ENCODE measurements around the gene CTSH.

Gene CTSH

DNA sequence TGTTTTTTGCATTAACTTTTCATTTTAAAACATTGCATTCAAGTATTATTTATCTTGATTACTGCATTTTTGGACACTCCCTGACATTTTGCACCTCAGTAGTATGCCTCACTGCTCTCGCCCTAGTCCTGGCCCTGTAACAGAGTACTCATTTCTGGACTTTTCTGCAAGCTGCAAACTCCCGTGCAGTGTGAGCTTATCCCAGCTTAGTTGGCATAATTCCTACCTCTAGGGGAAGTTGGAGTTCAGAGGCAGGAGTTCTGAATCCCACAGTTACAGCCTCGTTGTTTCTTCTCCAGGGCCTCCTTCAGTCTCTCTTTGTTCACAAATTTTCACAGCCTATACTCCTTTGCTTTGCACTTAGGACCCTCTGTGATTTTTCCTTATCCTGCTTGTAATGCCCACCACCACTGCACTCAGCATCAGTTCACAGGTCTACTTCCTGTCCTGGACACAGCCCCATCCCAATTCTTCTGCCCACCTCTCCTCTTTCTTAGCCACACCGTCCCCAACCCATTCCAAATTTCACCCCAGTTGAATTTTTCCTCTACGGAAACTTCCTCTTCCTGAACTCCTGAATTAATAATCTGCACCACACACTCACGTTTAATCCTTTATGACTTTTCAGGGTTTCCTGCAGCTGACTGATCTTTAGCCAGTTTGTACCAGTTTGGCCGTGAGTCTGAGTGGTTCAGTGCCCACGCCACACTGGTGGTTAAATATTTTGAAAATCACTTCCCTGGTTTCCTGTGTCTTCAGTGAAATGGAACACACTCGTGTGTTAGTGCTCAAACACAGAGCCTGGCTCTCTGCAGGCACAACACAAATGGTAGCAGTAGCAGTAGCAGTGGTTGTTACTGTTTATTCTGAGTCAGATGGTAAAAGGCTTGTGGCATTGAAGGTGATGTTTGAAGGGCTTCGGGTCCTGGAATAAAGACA, 6.3 kb upstream of the CTSH start:
- no peak overlapping the region for H3K4me3 ChIP-seq (ENCODE audit: low read length)
- TF ChIP-seq, protein P1, sequence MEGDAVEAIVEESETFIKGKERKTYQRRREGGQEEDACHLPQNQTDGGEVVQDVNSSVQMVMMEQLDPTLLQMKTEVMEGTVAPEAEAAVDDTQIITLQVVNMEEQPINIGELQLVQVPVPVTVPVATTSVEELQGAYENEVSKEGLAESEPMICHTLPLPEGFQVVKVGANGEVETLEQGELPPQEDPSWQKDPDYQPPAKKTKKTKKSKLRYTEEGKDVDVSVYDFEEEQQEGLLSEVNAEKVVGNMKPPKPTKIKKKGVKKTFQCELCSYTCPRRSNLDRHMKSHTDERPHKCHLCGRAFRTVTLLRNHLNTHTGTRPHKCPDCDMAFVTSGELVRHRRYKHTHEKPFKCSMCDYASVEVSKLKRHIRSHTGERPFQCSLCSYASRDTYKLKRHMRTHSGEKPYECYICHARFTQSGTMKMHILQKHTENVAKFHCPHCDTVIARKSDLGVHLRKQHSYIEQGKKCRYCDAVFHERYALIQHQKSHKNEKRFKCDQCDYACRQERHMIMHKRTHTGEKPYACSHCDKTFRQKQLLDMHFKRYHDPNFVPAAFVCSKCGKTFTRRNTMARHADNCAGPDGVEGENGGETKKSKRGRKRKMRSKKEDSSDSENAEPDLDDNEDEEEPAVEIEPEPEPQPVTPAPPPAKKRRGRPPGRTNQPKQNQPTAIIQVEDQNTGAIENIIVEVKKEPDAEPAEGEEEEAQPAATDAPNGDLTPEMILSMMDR (IDR thresholded peaks at IDR 0.05; ENCODE audit: insufficient read depth, low read depth, low read length, missing control alignments) = peak; percentile 28
- peak; percentile 39 for DNase-seq (ENCODE audit: low read depth)

DNA sequence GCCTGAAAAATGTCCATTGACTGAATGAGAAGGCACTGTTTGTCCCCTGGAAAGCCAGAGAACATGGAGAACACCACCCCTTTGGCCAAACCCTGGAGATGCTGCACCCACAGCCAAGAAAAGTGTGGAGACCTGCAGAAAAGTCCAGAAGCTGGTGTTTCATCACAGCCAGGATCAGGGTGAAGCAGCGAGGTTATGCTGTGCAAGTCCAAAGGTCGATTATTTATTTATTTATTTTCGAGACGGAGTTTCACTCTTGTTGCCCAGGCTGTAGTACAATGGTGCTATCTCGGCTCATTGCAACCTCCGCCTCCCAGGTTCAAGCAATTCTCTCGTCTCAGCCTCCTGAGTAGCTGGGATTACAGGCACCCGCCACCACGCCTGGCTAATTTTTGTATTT, 5.5 kb upstream of the CTSH start:
- DNase-seq (ENCODE audit: low read depth) = no peak
- TF ChIP-seq, protein P1 (IDR thresholded peaks at IDR 0.05; ENCODE audit: insufficient read depth, low read depth, low read length, missing control alignments) = no peak
- H3K4me3 ChIP-seq (ENCODE audit: low read length) = no peak overlapping the region

DNA sequence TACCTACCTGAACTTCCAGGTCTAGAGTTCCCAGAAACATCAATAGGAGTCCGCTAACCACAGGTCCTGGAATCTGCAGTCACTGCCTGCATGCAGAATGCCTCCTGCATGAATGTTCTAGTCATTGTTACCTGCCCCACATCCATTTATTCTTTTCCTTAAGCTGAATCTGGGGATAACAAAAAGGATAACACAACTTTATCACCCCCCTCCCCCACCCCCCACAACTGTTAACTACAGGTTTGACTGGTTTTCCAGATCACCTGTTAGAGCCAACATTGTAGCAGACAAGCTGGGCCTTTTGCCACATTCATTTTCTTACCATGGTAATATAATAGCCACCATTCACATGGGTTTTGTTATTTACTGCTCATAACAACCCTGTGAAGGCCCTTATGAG, 4.6 kb upstream of the CTSH start:
- TF ChIP-seq, protein P1 (IDR thresholded peaks at IDR 0.05; ENCODE audit: insufficient read depth, low read depth, low read length, missing control alignments) = no peak
- no peak overlapping the region for H3K4me3 ChIP-seq (ENCODE audit: low read length)
- DNase-seq (ENCODE audit: low read depth) = peak; percentile 32

DNA sequence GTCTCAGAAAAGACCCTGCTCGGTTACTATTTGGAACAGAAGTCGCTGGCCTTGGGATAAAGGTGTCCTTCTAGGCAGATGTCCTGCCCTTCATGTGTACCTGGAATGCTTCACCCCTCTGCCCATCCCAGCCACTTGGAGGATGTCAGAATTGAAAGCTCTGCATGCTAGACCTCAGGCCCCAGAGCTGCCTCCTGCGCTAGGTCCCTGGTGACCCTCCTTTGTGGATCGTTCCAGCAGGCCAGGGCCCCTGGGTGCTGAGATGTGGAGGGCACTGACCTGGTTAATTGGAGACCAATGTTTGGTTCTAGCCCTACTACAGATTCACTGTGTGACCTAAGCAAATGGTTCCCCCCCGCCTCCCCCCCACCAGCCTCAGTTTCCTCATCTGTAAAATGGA, 2.7 kb upstream of the CTSH start:
- DNase-seq (ENCODE audit: low read depth) = no peak
- TF ChIP-seq, protein P1 (IDR thresholded peaks at IDR 0.05; ENCODE audit: insufficient read depth, low read depth, low read length, missing control alignments) = no peak
- H3K4me3 ChIP-seq (ENCODE audit: low read length) = no peak overlapping the region

DNA sequence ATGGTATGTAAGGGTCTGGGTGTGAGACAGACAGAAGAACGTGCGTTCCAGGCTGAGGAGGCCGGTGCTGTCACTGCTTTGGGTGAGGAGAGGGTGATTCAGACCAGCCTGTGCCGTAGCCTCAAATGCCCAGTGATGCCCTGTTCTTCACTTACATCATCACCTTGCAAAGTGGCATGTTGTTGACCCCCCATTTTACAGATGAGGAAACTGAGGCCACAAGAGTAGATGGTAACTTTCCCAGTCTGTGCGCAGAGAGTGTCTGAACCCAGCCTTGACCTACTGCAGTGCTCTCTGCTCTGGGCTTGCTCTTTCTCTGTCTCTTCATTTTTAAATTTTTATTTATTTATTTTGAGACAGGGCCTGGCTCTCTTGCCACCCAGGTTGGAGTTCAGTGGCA, 1.6 kb upstream of the CTSH start:
- DNase-seq (ENCODE audit: low read depth) = no peak

DNA sequence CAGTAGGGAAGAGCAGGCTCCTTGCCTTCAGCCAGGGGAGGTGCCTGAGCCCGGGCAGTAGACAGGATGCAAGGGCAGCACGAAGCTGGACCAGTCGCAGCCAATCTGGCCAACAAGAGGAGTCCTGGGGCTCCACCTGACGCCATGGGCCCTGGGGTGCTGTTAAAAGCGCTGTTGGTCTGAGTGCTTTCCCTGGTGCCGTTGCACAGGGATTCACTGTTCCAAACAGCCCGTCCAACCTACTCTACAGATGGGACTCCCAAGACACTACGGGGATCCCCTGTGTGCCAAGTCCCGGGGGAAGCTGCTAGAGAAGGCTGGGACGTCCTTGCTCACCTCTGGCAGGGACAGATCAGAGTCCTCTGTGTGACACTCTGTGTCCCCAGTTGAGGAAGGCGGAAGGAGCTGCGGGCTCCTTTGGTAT, 632 bp downstream of the CTSH start:
- no peak for DNase-seq (ENCODE audit: low read depth)
- H3K4me3 ChIP-seq (ENCODE audit: low read length) = peak overlapping the region; percentile 43
- TF ChIP-seq, protein P1 (IDR thresholded peaks at IDR 0.05; ENCODE audit: insufficient read depth, low read depth, low read length, missing control alignments) = no peak

More for the DNA sequence above, 1.6 kb upstream of the CTSH start:
- TF ChIP-seq, protein P1 (IDR thresholded peaks at IDR 0.05; ENCODE audit: insufficient read depth, low read depth, low read length, missing control alignments) = no peak
- H3K4me3 ChIP-seq (ENCODE audit: low read length) = no peak overlapping the region

Measured in epithelial cell of esophagus (primary cell).